ENCODE measurements around the gene NEDD4.
"Not testable (repeated sequence)": the region's sequence is repeated elsewhere in the genome, so short reads cannot be mapped to it uniquely, and the experiment has no call there.

NEDD4 gene
- total RNA-seq: 14.7 to 22.9 reads per million in 2 donors

DNA sequence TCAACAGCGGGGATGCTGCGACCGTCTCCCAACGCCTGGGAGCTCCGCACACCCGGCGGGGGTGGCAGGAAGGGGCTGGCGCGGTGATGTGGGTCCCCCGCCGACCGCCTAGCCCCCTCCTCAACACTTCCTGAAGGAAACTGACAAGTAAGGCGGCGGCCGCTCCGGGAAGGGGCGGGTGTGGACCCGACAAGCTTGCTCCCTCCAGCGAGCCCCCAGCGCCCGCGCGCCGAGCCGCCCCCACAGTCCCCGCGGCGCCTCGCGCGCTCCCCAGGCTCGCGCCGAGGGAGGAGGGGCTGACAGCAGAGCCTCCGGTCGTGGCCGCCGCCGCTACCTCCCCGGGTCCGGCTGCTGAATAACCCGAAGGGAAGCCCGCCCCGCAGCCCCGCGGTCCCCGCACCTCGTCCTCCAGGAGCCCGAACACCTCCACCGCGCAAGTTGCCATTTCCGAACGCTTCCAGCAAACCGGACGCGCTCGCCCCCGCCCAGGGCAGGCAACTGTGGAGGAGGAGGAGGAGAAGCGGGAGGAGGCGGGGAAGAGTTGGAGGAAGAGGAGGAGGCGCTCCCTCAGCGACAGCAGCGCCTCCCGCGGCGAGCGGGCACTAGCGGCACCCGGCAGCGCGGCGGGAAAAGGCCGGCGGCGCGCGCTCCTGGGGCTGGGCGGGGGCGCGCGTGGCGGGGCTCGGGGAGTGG lies at the start of gene NEDD4:
Gene NEDD4 (minus strand): TSS at position 502 of the 693 bp plus-strand sequence. CDS start 57 bp downstream, at position 445.
- DNase-seq: peak; percentile 56

DNA sequence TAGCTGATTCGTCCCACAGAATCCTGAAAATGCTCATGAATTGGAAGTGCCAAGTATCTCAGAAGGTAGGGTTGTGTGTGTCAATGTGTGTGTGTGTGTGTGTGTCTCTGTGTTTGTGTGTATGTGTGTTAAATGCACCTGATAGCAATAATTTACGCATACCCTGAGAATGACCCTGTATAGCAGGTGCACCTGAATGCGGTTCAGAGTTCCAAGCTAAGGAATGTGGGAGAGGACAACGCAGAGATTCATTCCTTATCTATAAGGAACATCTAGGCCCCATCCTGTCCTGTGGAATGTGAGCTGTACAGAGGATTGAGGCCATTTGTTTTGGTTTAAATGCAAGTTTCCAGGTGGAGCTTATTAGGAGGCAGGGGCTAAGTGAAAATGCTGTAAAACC lies 49.1 kb upstream of the NEDD4 start:
- DNase-seq: no peak

DNA sequence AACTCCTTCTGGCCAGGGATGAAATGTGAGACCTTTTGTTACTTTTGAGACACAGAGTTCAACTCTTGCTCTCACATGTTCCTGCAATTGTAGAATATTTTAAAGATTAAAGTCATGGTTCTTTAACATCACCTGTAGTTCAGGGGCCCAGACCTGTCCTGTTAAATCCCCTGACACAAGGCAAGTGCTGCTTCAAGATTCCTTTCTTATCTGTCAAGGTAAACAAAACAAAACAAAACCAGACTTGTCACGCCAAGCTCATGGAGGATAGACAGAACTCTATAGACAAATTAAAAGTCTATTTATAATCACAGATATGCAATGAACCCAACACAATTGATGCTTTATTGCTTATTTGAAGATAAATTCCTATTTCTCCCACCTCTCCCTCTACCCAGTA lies 48.6 kb upstream of the NEDD4 start:
- DNase-seq: no peak

DNA sequence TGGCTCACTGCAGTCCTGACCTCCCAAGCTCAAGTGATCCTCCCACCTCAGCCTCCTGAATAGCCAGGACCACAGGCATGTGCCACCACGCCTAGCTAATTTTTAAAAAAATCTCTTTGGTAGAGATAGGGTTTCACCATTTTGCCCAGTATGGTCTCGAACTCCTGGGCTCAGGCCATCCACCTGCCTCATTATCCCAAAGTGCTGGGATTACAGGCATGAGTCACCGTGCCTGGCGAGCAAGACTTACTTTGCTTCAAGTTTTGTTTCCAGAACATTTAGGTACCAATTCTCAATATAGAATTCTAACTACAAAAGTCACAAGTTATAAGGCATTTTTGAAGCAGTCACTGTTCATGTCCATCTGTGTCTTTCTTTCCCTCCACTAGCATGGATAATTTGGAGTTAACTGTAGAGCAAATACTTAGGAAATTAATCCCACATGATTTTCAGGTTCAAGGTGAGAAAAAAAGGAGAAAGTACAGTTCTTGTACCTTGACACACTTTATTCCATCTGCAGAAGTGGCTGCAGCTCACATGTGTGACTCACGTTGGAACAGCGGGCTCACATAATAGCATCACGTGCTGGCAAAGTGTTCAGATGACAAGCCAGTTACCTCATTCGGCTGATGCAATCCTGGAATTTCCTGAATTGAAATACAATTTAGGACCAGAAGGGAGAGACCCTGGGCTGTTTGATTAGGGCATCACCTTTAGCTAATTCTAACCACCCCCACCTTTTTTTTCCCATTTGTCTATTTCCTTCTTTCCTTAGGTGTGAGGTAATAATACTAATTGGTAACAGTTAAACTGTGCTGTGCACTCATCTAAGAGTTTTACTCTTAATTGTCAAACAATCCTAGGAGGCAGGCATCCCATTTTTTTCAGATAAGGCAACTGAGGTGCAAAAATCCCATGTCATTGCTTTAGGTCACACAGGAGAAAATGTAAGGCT lies 46.9 kb upstream of the NEDD4 start:
- no peak for DNase-seq

DNA sequence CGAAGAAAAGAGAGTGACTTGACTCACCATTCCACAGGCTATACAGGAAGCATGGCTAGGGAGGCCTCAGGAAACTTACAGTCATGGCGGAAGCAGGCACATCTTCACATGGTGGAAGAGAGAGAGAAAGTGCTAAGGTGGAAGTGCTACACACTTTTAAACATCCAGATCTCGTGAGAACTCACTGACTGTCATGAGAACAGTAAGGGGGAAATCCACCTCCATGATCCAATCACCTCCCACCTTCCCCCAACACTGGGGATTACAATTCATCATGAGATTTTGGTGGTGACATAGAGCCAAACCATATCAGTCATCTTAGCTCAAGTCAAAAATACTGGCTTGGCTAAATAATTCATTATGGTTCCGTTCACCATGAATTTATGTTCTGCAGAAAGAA lies 45.3 kb upstream of the NEDD4 start:
- no peak for DNase-seq

DNA sequence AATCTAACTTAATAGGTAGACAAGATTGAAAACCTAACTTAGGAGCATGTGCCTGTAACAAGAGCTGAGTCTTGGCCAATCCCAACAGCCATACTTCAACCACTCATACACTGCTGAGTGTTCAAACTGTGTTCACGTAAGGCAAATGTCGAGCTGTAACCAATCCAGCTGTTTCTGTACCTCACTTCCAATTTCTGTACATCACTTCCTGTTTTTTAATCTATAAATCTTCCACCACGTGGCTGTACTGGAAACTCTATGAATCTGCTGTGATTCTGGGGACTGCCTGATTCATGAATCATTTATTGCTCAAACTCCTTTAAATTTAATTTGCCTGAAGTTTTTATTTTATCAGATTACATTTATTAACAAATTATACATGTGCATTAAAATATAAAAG lies 44.6 kb upstream of the NEDD4 start:
- DNase-seq: no peak

DNA sequence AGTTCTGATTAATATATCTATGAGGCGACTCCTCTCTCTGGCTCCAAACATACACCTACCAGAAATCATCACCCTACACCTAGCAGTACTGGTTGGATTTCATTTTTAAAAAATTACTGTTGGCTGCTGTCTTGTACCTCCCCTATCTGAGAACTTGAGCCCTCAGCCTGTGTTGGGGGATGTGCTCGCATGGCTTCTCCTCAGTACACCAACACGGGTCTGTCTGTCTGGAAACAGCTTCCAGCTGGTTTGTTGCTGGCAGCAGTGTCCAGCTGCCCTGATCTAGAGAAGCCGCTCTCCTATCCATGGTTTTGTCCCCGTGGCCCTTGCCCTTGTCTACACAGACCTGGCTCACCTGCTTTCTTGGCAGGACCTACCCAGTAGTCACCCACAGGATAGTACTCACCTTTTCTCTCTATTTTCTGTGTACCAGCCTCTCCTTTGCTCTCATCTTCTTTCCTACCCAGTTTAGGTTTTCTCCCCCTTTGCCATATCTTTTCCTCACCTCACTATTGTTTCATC lies 43.2 kb upstream of the NEDD4 start:
- DNase-seq: no peak

DNA sequence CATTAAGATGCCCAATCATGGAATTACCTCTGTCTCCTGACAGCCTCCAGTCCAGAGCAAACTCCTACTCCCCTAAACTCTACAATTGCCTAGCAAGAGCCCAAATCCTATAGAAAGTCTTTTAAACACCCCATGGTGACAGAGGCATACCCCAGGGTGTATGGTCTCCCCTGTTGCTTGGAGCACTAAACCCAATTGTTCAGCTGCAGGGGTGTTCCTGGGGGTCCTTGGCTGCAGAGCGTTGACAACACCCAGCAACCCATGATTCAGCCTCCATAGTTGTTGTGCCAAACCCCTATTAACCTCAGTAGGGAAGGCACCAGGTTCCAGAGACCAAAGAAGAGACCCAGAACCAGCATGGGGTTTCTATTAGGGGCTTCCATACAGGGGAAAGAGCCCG lies 41.8 kb upstream of the NEDD4 start:
- no peak for DNase-seq

DNA sequence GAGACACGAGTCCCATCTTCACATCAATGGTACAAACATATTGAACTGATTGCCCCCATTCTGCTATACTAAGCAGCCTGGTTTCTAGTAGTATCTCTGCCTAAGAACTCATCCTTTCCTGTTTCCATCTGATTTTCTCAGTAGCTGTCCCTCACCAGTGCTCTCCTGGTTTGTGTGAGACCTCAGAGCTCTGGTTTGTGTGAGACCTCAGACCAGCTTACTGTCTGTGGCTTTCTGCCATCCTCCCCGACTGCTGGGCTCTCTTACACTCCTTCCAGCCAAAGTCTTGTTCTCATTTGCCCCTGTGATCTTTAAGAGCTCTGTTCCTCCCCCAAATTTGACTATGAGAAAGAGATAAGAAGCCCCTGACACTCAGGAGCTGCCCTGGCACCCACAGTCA lies 41.1 kb upstream of the NEDD4 start:
- DNase-seq: no peak

DNA sequence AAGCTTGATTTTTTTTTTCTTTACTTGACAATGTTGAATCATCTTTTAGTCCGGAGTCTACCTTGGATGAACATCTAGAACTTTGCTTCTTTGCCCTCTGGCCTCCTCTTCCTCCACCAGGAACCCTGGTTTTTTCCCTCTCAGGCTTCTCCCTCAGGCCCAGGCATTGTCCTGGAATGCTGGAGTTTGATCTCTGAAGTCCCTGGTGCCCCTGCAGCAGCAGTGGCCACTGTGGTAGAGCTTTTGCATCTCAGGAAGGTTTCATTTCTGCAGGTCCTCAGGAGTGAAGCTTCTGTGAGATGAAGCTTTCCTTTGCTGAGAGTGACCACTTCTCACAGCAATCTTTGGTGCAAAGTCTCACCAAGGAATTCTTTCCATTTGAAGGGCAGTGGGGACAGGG lies 39.0 kb upstream of the NEDD4 start:
- no peak for DNase-seq

DNA sequence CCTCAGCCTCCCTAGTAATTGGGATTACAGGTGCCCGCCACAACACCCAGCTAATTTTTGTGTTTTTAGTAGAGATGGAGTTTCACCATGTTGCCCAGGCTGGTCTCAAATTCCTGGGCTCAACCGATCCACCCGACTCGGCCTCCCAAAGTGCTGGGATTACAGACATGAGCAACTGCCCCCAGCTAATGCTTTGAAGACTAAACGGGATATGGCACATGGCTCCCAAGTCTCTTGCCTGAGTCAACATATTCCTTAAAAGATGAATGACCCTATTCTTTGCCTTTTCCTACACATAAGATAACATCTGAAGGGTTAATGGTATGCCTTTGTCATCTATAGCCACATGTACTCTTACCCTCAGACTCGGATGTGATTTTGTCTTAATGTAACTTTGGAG lies 38.4 kb upstream of the NEDD4 start:
- no peak for DNase-seq

DNA sequence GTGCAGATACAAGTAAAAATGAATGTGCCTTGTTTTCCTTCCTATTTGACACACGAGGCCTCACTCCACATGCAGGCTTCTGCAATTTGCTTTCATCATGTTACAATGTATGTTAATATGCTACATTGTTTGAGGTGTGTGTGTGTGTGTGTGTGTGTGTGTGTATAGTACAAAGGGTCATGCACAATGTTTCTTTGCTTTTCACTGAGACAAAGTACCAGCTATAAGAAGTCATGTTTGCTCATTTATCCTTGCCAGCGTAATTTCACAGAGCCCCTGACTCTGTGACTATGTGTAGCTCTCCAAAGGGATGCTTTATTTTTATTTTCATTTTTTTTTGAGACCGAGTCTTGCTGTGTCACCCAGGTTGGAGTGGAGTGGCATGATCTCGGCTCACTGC lies 38.0 kb upstream of the NEDD4 start:
- no peak for DNase-seq

DNA sequence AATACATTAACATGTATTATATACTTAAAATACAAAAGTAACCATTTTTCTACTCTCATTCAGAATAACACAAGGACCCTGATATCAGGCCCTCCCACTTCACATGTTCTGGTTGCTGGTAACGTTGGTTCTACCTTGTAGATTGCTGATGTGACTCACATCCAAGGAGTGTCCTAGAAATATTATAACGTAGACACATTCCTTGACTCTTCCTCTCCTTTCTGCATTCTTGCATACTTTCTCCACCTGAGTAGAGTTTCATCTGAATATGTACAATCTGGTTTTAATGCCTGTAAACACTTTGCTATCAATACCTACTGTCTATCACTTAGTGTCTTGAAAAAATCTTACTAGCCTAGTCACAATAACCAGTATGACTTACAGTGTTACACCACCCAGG lies 35.0 kb upstream of the NEDD4 start:
- no peak for DNase-seq

DNA sequence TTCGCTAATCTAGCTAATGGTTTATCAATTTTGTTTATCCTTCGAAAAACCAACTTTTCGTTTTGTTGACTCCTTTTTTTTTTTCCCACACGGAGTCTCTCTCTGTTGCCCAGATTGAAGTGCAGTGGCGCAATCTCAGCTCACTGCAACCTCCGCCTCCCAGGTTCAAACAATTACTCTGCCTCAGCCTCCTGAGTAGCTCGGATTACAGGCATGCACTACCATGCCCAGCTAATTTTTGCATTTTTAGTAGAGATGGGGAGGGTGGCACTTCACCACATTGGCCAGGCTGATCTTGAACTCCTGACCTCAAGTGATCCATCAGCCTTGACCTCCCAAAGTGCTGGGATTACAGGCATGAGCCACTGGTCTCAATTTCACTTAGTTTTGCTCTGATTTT lies 29.7 kb upstream of the NEDD4 start:
- not testable (repeated sequence) for DNase-seq

DNA sequence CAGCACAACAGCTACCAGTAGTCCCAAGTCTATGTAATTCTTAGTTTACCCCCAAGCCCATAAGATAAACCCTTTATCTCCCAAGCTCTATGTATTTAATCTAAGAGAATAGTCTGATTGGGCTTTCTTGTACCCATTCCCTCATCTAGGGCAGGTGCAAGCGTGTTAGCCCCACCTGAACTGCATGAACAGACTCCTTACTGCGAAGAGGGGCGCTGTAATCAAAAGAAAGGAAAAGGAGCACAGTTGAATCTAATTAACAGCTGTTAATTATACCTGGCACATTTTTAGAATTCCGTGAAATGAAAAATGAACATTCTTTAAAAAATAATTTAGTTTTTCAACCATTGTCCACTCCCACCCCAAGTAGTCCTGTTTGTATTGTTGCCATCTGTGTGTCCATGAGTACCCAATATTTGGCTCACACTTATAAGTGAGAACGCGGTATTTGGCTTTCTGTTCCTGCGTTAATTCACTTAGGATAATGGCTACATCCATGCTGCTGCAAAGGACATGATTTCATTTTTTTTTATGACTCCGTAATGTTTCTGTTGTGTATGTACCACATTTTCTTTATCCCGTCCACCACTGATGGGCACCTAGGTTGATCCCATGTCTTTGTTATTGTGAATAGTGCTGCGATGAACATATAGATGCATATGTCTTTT lies 26.5 kb upstream of the NEDD4 start:
- no peak for DNase-seq

DNA sequence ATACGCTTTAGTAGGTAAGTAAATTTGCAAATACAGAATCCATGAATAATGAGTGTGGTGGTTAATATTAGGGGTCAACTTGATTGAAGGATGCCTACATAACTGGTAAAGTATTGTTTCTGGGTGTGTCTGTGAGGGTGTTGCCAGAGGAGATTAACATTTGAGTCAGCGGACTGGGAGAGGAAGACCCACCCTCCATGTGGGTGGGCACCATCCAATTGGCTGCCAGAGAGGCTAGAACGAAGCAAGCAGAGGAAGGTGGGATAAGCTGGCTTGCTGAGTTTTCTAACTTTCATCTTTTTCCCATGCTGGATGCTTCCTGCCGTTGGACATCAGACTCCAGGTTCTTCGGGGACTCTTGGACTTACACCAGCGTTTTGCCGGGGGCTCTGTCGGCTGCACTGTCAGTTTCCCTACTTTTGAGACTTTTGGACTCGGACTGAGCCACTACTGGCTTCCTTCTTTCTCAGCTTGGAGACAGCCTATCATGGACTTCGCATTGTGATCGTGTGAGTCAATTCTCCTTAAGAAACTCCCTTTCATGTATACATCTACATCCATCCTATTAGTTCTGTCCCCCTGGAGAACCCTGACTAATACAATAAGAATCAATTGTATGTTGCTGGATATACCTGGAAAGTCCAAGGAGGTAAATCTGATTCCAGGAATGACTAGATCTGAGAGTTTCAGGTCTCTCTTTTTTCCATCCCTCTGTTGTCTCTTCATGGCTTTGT lies 25.8 kb upstream of the NEDD4 start:
- no peak for DNase-seq

DNA sequence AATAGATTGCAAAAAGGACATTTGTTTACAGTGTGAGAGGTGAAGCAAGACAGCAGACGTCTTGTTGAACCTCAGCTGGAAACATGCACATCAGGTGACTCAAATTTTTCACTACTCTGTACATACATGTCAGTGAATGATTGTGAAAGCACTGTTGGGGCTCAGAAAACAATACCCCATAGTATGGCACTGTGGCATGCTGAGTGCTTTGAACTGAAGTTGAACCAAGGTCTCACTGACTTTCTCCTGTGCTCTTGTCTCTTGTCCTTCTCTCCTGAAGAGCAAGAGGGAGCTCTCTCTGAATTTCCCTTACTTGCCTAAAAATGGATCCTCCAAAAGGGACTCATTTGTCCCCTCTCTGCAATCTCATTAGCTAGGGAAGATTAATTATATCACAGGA lies 24.5 kb upstream of the NEDD4 start:
- no peak for DNase-seq

DNA sequence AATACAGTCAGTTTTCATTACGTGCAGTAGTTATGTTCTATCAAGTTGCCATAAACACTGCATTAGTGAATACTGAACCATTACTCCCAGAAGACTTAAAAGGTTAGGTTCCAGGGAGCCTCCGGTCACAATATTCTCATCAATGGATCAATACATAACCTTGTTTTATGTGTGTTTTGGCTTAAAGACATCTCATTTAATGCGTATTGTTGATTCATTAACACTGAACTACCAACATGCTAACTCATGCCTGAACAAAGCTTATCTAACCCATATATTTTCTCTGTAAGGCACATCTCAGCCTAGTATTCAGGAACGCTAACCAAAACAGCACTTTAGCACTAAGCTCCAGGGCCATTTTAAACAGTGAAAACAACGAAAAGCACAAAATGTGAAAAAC lies 24.1 kb upstream of the NEDD4 start:
- DNase-seq: no peak

DNA sequence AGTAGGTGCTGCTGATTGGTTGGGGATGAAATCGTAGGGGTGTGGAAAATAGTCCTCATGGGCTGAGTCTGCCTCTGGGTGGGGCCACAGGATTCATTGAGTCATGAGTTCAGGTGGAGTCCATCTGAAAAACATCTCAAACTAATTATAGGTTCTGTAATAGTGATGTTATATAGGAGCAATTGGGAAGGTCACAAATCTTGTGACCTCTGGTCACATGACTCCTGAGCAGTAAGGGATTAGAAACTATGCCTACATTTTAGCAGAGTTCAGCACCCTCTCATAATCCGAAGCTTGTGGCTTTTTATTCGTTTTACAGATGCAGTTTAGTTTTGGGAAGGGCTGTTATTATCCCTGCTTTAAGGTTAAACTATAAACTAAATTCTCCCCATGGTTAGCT lies 22.9 kb upstream of the NEDD4 start:
- DNase-seq: no peak

DNA sequence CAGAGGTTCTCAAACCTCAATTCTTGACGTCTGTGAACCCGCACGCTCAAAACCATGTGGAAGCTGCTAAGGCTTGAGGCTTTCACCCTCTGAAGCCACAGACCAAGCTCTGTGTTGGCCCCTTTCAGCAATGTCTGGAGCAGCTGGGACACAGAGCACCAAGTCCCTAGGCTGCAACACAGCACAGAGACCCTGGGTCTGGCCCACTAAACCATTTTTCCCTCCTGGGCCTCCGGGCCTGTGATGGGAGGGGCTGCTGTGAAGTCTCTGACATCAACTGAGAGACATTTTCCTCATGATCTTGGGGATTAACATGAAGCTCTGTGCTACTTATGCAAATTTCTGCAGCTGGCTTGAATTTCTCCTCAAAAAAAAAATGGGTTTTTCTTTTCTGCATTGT lies 21.3 kb upstream of the NEDD4 start:
- no peak for DNase-seq

DNA sequence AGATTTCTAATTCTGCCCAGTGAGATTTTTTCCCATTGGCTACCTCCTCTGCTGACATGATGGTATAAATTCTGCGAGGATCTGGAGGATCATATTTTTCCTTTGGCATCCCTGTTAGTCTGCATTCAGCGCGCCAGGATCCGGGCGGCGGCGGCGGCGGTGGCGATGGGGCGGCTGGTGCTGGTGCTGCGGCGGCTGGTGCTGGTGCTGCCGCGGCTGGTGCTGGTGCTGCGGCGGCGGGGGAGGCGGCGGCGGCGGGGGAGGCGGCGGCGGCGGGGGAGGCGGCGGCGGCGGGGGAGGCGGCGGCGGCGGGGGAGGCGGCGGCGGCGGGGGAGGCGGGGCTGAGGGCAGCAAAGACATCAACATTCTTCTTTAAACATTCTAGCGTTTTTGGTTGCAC lies 13.6 kb upstream of the NEDD4 start:
- DNase-seq: not testable (repeated sequence)

DNA sequence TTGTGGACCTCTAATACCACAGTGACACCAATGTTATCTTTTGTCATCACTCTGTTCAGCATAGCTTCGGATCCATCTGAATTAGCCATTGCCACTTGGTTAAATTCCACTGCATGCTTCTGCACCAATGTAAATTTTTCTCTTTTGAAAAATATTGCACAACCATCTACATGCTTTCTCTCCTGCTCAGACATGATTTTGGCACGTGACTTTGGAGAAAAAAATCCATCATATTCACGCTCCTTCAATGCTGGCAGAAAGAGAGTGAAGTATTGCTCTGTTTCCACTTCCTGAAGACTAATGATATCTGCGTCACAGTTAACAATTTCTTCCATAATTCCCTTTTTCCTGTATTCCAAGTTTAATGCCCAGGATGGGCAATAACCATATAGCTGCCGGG lies 13.0 kb upstream of the NEDD4 start:
- DNase-seq: not testable (repeated sequence)

DNA sequence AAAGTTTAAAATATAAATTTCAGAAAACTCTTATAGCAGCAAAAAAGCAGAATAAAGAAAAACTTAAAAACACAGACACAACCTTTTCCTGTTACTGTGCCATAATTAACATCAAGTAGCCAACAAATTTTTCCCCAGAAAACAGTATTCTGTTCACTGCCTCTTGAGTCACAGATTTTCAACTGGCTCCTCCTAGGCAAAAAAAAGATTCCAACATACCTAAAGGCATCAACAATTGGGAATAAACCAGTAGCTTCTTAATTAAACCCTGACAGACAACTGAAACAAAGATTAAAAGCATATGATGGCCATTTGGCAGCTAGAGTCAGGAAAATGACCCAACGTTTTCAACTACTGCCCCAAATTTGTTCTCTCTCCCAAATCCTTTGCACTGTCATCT lies 10.9 kb upstream of the NEDD4 start:
- DNase-seq: not testable (repeated sequence)

Measured in T-helper 9 cell (primary cell).